Measurements from ENCODE around the gene MPC1L. TPM values are rescaled to one million over a fixed set of nuclear protein-coding genes. Genes with fewer than 3 reads are reported as not detected.

The MPC1L gene
- total RNA-seq, 1 donor from 2014 or later, result not detected

DNA sequence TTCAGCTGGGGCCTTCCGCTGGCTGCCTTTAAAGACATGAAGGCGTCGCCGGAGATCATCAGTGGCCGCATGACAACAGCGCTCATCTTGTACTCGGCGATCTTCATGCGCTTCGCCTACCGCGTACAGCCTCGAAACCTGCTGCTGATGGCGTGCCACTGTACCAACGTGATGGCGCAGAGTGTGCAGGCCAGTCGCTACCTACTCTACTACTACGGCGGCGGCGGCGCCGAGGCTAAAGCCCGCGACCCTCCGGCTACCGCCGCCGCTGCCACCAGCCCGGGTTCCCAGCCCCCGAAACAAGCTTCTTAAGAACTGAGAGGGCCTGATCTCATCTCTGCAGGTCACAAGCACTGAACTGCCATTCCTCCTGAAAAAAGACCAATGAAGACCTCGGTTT is 437 bp downstream of the MPC1L start:
- H3K36me3 Mint-ChIP-seq, result peaks cover 7% of the 10 kb centered on the region
- no peaks in the 10 kb centered on the region for H3K27me3 Mint-ChIP-seq
- TF ChIP-seq, protein P1, sequence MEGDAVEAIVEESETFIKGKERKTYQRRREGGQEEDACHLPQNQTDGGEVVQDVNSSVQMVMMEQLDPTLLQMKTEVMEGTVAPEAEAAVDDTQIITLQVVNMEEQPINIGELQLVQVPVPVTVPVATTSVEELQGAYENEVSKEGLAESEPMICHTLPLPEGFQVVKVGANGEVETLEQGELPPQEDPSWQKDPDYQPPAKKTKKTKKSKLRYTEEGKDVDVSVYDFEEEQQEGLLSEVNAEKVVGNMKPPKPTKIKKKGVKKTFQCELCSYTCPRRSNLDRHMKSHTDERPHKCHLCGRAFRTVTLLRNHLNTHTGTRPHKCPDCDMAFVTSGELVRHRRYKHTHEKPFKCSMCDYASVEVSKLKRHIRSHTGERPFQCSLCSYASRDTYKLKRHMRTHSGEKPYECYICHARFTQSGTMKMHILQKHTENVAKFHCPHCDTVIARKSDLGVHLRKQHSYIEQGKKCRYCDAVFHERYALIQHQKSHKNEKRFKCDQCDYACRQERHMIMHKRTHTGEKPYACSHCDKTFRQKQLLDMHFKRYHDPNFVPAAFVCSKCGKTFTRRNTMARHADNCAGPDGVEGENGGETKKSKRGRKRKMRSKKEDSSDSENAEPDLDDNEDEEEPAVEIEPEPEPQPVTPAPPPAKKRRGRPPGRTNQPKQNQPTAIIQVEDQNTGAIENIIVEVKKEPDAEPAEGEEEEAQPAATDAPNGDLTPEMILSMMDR (conservative IDR thresholded peaks at IDR 0.05), result no peak
- H3K27ac Mint-ChIP-seq, result no peak overlapping the region
- no peak overlapping the region for H3K4me3 Mint-ChIP-seq
- no peaks in the 10 kb centered on the region for H3K4me1 Mint-ChIP-seq (ENCODE audit: unreplicated experiment)
- no peaks in the 10 kb centered on the region for H3K9me3 Mint-ChIP-seq
- DNase-seq (ENCODE audit: extremely low spot score, unreplicated experiment), result no peak

DNA sequence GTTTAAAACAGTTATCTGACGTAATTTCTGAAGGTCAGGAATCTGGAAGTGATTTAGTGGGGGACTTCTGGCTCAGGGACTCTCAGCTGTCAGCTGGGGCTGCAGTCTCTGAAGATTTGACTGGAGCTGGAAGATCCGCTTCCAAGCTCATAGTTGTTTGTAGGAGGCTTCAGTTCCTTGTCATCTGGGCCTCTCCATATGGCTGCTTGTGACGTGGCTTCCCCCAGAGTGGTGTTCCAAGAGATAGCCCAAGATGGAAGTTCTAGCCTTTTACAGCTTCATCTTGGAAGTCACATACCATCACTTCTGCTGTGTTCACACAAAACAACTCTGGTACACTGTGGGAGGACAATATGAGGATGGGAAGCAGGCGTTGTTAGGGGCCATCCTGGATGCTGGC is 2.1 kb downstream of the MPC1L start:
- no peaks in the 10 kb centered on the region for H3K9me3 Mint-ChIP-seq
- peaks cover 7% of the 10 kb centered on the region for H3K36me3 Mint-ChIP-seq
- no peaks in the 10 kb centered on the region for H3K27me3 Mint-ChIP-seq
- no peak overlapping the region for H3K4me3 Mint-ChIP-seq
- TF ChIP-seq, protein P1 (conservative IDR thresholded peaks at IDR 0.05), result no peak
- no peak overlapping the region for H3K27ac Mint-ChIP-seq
- DNase-seq (ENCODE audit: extremely low spot score, unreplicated experiment), result no peak
- H3K4me1 Mint-ChIP-seq (ENCODE audit: unreplicated experiment), result no peaks in the 10 kb centered on the region

DNA sequence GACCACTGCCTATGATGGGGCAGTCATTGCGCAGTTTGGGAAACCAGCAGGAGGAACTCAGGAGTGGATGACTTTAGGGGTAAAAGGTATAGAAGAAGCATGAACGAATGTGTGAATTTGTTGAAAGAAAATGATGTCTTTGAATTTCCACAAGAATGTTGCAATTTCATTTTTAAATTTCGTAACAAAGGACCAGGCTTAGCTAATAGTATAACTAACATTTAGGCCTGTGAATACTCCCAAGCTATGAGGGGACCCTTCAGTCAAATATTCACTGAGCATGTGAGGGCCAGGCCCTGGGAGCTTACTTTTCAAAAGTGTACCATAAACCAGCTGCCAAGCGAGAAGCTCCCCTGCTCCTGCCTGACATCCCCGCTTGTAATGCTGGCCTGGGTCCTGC is 5.3 kb downstream of the MPC1L start:
- Mint-ChIP-seq H3K27ac (no peak overlapping the region), H3K36me3 (peaks cover 7% of the 10 kb centered on the region), H3K27me3 (no peaks in the 10 kb centered on the region), H3K4me3 (no peak overlapping the region), H3K4me1 (ENCODE audit: unreplicated experiment) (no peaks in the 10 kb centered on the region), H3K9me3 (no peaks in the 10 kb centered on the region)
- no peak for DNase-seq (ENCODE audit: extremely low spot score, unreplicated experiment)
- TF ChIP-seq, protein P1 (conservative IDR thresholded peaks at IDR 0.05), result no peak

DNA sequence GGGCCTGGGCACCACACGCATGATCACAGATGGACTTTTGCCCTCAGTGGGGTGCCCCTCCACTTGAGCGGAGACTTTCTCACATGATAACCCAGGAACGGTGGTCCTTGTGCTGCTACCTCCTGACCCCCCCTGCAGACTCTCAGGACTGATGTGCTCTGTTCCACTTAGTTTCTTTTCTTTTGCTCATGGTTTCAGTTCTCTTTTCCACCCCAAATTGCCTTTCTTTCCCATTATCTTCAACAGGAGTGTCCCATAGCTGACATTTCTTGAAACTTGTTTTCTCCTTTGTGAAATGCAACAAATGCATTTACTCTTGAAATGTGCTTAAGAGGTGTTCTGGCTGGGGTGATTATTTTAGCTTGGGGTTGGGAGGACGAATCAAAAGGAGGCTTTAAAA is 9.0 kb downstream of the MPC1L start:
- Mint-ChIP-seq H3K4me1 (ENCODE audit: unreplicated experiment) (no peaks in the 10 kb centered on the region), H3K9me3 (no peaks in the 10 kb centered on the region), H3K4me3 (no peak overlapping the region), H3K27ac (no peak overlapping the region), H3K27me3 (no peaks in the 10 kb centered on the region), H3K36me3 (peaks cover 20% of the 10 kb centered on the region)
- no peak for DNase-seq (ENCODE audit: extremely low spot score, unreplicated experiment)
- TF ChIP-seq, protein P1 (conservative IDR thresholded peaks at IDR 0.05), result no peak

DNA sequence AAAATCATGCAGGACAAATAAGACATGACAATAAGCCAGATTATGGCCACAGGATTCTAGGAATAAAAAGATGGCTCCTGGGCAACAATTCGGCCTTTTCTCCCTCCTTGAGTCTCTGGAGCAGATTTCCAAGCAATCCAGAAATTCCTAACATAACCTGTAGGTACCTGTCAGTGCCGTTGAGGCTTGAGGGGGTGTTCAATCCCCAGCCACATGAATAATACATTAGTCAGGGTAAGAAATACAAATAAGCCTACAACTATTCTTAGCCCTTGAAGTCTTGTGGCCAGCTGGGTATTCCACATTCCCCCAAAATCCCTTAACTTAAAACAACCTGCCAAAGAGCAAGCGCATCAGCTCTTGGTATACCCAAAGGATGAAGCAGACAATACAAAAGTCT is 14.5 kb downstream of the MPC1L start:
- no peak for DNase-seq (ENCODE audit: extremely low spot score, unreplicated experiment)
- H3K36me3 Mint-ChIP-seq, result peaks cover 17% of the 10 kb centered on the region
- no peaks in the 10 kb centered on the region for H3K9me3 Mint-ChIP-seq
- H3K27me3 Mint-ChIP-seq, result no peaks in the 10 kb centered on the region
- TF ChIP-seq, protein P1 (conservative IDR thresholded peaks at IDR 0.05), result no peak
- no peak overlapping the region for H3K4me3 Mint-ChIP-seq
- H3K27ac Mint-ChIP-seq, result no peak overlapping the region
- H3K4me1 Mint-ChIP-seq (ENCODE audit: unreplicated experiment), result no peaks in the 10 kb centered on the region

DNA sequence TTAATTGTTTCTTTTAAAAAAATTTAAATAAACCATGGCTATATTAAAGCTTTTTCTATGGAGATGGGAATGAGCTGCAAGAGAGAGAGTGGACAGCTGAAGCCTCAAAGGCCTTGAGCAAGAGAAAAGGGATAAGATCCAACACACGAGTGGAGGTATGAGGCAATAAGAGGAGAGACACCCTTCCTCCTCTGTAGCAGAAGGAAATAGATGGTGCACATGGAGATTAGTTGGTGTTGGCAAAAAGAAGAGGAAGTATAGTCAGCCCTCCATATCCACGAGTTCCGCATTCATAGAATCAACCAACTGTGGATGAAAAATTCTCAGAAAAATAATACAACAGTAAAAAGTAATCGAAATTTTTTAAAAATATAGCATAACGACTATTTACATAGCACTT is 20.9 kb downstream of the MPC1L start:
- Mint-ChIP-seq H3K4me1 (ENCODE audit: unreplicated experiment) (peaks cover 16% of the 10 kb centered on the region), H3K4me3 (peak overlapping the region; percentile 48), H3K36me3 (peaks cover 8% of the 10 kb centered on the region), H3K27ac (peak overlapping the region; percentile 6), H3K27me3 (no peaks in the 10 kb centered on the region), H3K9me3 (no peaks in the 10 kb centered on the region)
- TF ChIP-seq, protein P1 (conservative IDR thresholded peaks at IDR 0.05), result no peak
- no peak for DNase-seq (ENCODE audit: extremely low spot score, unreplicated experiment)
